ENCODE data around the gene ITPK1.

The ITPK1 gene

DNA sequence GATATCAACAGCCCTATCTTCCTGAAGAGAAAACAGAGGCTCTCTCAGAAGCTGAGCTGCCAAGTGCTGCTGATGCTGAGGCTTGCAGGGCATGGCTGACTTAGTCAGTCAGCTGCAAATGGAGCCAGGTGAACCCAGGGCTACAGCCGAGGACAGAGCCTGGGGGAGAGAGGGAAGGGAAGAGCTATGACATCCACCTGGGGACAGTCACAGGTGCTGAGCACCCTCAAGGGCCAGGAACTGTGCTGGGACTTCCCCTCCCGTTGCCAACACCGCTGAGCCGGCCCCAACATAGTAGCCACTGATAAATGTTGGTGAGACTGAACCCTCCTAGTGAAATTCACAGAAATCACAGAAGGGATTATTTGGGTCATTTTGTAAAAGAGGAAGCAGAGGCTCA, 199.5 kb downstream of the ITPK1 start:
- DNase-seq = no peak

DNA sequence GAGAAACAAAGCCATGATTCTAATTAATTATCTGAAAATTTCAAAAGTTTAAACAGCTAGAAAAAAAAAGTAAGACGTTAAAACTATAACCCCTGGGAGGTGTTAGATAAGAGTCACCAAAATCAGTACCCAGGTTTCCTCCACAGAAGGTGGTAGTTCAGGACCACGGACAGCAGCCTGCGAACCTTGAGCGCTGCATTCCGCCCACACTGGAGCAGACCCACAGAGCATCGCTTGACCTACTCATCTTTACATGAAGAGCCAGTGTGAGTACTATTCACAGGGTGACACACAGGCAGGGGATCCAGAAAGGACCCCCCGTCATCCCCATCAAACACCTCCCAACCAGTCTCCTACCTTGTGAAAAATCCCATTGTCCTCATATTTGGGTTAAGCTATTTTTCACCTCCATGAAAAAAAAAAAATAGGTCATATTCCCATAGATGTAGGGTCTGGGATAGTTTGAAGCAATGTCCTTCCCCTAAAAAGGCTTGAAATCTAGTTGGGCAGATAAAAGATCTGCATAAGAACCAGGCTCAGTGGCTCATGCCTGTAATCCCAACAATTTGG, 201.6 kb downstream of the ITPK1 start:
- DNase-seq = no peak

DNA sequence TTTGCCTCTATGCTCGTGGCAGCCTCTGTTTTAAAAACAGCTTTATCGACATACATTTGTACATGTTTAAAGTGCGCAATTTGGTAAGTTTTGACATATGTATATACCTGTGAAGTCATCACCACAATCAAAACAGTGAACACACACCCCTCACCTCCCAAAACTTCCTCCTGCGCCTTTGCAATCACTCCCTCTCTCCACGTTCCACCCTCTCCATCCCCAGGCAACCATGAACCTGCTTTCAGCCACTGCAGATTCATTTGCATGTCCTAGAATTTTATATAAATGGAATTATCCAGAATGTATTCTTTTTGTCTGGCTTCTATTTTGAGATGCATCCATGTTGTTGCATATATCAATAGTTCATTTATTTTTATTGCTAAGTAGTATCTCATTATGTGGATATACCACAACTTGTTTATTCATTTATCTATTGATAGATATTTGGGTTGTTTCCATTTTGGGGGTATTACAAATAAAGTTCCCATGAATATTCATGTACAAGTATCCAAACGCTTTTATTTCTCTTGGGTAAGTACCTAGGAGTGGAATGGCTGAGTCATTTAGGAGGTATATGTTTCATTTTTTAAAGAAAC, 208.3 kb downstream of the ITPK1 start:
- DNase-seq = no peak

DNA sequence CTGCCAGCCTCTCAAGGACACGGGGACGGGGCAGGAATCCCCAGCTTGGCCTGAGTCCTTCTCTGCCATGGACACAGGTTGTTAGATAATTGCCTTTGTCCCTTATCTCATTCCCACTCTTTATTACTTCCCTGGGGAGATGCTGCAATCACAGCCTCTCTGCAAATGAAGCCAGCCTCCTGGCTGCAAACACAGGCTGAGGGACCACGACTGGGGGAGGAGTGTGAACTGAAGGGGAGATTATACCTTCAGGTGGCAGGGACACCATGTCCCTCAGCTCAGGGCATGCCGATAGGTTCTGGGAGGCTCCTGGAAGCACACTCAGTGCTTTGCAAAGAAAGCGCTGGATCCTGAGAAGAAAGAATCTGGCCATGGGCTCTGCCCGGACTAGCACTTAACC, 208.9 kb downstream of the ITPK1 start:
- no peak for DNase-seq

DNA sequence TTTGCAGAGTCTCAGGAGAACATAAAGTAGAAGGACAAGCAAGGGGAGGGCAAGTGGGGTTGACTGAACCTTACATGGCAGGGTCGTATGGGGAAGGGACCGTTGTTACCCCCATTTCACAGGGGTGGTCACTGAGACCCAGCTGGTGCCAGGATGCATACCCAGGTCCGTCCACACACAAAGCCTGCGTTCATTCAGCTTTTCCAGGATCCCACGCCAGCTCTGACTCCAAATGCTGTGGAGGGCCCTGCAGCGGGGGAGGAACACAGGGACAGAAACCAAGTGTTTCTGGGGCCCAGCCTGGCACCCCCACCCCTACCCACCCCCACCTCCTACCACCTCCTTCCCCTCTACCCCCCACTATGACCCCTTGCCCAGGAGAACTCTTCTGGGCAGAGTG, 209.3 kb downstream of the ITPK1 start:
- no peak for DNase-seq

DNA sequence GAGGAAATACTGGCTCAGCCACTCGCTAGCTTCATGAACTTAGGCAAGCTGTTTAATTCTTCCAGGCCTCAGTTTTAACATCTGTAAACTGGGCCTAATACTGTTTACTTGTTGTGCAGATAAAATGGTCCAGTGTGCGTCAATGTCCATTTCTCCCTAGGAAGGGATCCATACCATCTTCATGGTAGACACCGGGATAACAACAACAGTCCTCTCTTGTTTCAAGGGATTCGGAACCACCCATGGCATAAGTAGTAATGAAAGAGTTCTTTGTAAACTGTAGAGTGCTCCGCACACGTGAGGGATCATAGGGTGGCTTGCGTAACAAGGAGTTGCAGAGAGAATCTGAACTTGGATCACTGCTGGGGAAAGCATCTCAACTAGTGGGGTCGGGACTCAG, 210.1 kb downstream of the ITPK1 start:
- no peak for DNase-seq

DNA sequence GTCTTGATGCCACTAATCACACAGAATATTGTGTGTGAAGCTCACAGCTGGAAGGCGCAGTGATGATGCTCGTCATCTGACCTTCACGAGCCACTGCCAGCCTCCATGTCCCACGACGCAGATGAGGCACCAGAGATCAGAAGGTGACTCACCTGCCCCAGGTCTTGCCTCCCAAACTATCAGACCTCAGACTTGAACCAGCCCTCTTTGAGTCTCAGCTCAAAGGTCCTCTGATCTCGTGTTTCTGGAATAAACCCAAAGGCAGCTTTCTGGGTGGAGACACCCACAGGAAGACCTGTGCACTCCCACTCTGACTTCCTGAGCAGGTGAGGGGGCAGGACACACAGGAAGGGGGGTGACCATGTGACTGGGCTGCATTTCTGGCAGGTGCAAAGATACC, 212.4 kb downstream of the ITPK1 start:
- DNase-seq = no peak

DNA sequence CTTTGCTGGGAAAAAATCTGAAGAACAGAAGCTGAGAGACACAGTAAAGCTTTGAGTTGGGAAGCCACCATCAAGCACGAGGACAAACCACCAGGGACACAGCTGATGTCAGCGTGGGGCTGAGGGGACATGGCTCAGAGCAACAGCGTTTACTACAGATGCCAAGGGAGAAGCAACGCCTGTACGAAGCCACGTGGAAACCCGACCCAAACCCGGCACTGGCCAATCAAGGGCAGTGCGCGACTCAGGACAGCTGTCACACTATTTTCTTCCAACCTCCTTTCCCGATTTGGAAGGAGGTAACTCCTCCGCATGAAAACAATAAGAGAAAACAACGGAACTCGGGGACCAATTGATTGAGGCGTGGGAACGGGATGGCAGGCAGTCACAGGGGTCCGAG, 213.0 kb downstream of the ITPK1 start:
- DNase-seq = peak; percentile 31

DNA sequence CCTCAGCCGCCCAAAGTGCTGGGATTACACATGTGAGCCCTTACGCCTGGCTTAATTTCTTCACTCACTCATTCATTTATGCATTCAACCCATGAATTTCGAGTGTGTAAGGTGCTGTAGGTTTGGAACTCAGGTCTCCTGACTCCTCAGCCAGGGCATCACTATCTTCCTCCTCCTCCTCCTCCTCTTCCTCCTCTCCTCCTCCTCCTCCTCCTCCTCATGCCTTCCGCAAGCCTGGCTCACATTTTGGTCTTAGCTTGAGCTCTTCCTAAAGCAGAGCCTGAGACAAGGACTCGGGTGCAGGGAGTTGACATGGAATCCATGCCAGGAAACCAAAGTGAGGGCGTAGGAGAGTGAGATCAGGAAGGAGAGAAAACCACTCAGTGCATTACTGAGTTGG, 213.5 kb downstream of the ITPK1 start:
- no peak for DNase-seq

DNA sequence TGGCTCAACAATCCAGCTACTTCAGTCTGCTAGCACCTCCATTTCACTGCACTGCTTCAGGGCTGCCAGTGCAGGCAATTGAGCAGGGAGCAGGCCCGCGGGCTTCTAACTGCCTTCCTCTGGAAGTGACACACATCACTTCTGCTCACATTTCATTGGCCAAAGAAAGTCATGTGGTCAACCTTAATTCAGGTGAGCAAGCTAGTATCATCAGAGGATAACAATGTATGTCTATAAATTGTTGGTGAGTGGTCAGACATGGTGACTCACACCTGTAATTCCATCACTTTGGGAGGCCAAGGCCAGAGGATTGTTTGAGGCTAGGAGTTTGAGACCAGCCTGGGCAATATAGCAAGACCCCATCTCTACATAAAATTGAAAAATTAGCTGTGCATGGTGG, 215.1 kb downstream of the ITPK1 start:
- DNase-seq = no peak

DNA sequence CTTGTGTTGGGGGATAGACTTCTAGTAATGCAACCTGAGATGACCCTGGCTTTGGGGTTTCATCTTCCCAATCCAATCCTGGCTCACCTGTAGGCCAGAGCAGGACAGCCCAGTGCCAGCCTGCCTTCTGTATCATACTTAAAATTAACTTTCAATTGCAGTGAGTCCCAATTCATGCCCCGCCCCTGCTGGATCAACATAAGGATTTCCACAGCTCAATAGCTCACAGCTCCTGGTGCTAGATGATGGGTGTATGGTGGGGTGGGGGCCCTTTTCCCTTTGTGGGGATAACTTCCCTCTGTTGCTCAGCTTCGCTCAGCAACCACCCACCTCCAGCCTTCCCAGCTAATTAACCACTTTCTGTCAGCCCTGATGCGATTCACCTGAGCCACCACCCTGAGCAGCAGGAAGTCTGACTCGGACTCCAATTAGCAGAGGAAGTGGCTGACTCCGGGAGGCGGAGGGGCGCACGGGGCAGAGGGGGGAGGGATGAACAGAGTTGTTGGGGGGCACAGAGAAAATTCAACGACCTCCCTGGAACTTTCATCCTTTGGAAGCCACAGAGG, 217.1 kb downstream of the ITPK1 start:
- no peak for DNase-seq

DNA sequence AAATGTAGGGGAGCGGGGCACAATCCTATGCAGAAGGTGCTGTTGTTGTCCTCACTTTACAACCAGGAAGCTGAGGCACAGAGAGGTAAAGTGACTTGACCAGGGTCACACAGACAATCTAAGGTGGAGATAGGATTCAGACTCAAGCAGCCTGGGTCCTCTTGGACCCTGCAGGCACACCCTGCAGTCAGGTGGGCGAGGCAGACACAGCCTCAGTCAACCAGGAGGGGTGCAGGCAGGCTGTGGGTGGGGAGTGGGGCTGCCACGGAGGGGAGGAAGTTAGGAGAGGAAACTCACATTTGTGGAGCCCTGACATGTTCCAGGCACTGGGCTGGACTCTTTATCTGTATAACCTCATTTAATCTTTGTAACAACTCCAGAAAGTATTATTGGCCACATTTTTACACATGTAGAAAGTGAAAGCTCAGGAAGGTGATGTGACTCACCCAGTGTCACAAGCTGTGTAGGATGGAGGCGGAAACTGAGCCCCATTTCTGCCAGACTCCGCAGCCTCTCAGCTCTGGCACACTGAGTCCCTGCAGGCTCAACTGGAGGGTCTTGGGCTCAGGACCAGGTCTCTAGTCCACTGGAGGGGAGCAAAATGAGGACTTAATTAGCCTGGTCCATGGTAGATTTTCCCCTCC, 217.7 kb downstream of the ITPK1 start:
- no peak for DNase-seq

DNA sequence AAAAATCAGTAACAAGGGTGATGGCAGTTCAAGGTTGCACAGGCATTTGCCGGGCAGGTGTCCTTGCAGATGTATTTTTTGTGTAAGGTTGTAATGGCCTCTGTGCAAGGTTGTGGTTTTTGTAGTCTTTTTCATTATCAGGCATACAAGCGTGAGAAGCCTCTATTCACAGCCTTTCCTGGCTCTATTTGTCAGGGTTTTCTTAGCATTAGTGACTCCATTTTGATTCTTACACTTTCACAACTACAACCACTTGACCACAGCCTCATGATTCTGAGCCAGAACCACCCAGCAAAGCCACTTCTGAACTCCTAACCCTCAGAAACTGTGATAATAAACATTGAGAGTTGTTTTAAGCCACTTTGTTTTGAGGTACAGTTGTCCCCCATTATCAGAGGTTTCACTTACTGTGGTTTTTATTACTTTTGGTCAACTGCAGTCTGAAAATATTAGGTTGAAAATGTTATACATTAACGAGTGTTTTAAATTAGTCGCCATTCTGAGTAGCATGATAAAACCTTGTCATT, 220.3 kb downstream of the ITPK1 start:
- DNase-seq = no peak

DNA sequence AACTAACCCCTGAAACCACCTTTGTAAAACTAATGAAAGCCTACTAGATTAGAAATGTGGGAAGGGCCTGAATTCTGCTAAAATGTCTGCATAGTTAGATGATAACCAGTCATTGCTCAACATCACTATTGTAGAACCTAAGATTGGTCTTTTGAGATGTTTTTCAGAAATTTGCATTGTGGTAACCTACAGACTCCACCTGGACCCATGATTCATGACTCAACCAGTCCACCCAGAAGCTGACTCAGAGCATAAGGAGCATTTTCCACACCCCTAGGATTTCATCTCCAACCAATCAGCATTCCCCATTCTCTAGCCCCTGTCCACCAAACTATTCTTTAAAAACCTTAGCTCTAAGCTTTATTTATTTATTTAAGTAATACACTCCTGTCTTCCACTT, 223.1 kb downstream of the ITPK1 start:
- no peak for DNase-seq

DNA sequence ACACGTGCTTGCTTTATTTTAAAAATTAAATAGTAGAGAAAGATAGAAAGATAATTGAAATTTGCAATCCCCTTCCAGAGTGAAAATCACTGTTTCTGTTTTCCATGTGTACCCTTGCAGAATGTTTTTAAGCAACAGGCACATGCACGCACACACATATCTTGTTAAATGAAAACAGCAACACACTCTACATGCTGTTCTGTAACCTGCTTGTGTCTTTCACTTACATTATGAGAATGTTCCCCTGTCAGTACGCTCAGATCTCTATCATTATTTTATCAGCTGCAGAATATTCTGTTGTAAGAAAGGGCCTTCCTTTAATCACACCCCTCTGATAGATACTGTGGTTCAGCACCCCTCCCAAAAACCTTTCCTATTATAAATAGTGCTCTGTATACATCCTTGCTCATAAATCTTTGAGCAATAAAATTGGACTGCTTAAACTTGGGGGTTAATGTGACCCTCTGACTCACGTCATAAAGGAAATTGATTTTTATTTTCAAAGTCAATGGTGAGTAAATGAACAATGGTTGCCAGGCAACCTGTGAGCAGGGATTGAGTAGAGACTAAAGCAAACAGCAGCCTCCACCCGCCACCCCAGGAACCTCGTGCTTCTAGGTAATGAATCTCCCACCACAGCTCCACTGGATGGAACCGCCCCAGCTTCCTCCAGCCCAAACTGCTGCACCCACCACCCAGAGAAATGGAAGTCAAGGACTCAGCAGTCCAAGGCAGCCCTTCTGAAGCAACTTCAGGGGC, 224.7 kb downstream of the ITPK1 start:
- no peak for DNase-seq

DNA sequence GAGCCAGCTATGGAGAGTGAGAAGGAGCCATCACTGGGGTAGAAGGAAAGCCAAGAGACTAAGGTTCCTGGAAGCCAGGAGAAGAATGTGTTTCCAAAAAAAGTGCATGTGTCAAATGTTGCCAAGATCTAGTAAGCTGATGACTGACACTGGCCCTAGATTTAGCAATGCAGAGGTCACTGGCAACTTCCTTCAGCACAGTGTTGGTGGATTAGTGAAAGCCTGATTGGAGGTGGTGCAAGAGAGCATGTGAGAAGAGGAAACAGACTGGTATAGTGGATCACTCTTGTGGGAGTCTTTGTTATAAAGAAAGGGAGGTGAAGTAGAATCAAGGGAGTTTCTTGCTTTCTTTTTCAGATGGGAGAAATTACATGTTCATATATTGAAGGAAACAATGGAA, 226.8 kb downstream of the ITPK1 start:
- no peak for DNase-seq

DNA sequence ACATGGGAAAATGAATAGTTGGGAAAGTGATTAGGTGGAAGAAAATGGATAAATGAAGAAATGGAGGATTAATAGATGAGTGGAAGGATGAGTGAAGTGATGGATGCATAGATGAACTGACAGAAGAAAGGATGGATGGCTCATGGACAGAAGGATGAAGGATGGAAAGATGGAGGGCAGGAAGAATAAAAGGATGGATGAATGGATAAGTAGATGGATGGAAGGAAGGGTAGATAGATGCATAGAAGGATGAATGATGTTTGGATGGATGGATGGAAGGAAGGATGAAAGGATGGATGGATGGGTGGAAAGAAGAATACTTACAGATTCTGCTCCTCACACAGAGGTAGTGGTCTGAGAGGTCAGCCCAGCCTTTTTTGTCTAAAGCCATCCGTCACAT, 228.6 kb downstream of the ITPK1 start:
- DNase-seq = no peak
